Gastrocnemius medialis (tissue), 4 donors: ENCODE measurements around the gene AARS2. TPM values are rescaled to one million over a fixed set of nuclear protein-coding genes. Genes with fewer than 3 reads are reported as not detected.

Source experiments
- ATAC-seq, 2 donors: fragments of 150-250 bp; one replicate each; pipeline ENCODE4 v1.9.1; 2016
- DNase-seq, 2 donors: peaks; one replicate each; pipeline ENCODE4 v3.0.0-alpha.2; 2019
- H3K27ac ChIP-seq, 4 donors: fragments of 200-600 bp; sonication (generic); 1 replicate in 1 of 4; 2 replicates in 3 of 4; pipeline ENCODE4 v1.5.1; 2016 to 2018; ENCODE audit warnings: mild to moderate bottlenecking in 2 of 4, moderate library complexity in 1 of 4
- H3K27me3 ChIP-seq, 3 donors: fragments of 200-600 bp; sonication (generic) in 2 of 3; 1 replicate in 1 of 3; 2 replicates in 2 of 3; pipeline versions ENCODE4 v1.5.1 to v1.6.0; 2016 to 2019; ENCODE audit warnings: mild to moderate bottlenecking in 1 of 3, moderate library complexity in 1 of 3
- H3K36me3 ChIP-seq, 2 donors: fragments of 200-600 bp; sonication (generic) in 1 of 2; one replicate each; pipeline ENCODE4 v1.5.1; 2017 to 2018
- H3K4me1 ChIP-seq, 2 donors: fragments of 200-600 bp; sonication (generic) in 1 of 2; one replicate each; pipeline ENCODE4 v1.5.1; 2016 to 2017; ENCODE audit warnings: mild to moderate bottlenecking in 2 of 2
- H3K4me3 ChIP-seq, 4 donors: fragments of 200-600 bp; sonication (generic) in 3 of 4; 1 replicate in 1 of 4; 2 replicates in 3 of 4; pipeline ENCODE4 v1.5.1; 2016 to 2019; ENCODE audit warnings: mild to moderate bottlenecking in 2 of 4
- H3K9me3 ChIP-seq, 3 donors: fragments of 200-600 bp; sonication (generic) in 2 of 3; 1 replicate in 1 of 3; 2 replicates in 2 of 3; pipeline ENCODE4 v1.5.1; 2016 to 2019
- POLR2A ChIP-seq, 2 donors: fragments of 450-650 bp; IDR thresholded peaks; one replicate each; pipeline ENCODE4 v1.6.1; 2017; ENCODE audit warnings: antibody characterized with exemption in 2 of 2, mild to moderate bottlenecking in 2 of 2, moderate library complexity in 2 of 2
- in situ Hi-C, 4 donors: fragments of 200-750 bp; cut with MboI; loops; one replicate each; pipeline versions ENCODE4 v1.15.0 to v1.8.0; 2017; ENCODE audit warnings: low sequenced_read_pairs in 4 of 4
- intact Hi-C: fragments of 100-400 bp; cut with DNase I; formaldehyde crosslinking; loops from one replicate; pipeline ENCODE4 v1.15.1; 2023; ENCODE audit warnings: low total_unique reads
- total RNA-seq, 4 donors: library from RNA; depleted of rRNA; stranded (reverse); fragments of >200 nt; gene quantifications; one replicate each; pipeline versions ENCODE4 v1.1.0 to v1.2.3, GENCODE V29; 2016
- TF ChIP-seq, protein P1 (sequence below), 5 experiments: fragments of 450-650 bp in 3 of 5; fragments of 200-600 bp in 2 of 5; sonication (generic) in 2 of 5; IDR thresholded peaks in 4 of 5; conservative IDR thresholded peaks in 1 of 5; 1 replicate in 4 of 5; 2 replicates in 1 of 5; pipeline ENCODE4 v1.5.1; 2016 to 2019; ENCODE audit warnings: antibody characterized with exemption in 5 of 5, mild to moderate bottlenecking in 3 of 5, moderate library complexity in 3 of 5

AARS2 gene
- total RNA-seq, 4 donors from 2014 or later, result 3.9 to 6.3 (median 4.5) TPM

GRCh38 chr6:44258921-44259320 is 54.2 kb downstream of the AARS2 start:
- peaks cover 20 to 22% of the 10 kb centered on the region in 2 donors for H3K4me1 ChIP-seq
- no peak for DNase-seq
- no peak for ATAC-seq
- in situ Hi-C loops (no loop called here), intact Hi-C loops (no loop called here)
- H3K27ac ChIP-seq, result no peak overlapping the region
- H3K36me3 ChIP-seq, result peaks cover 1 to 18% of the 10 kb centered on the region in 2 donors
- no peak for TF ChIP-seq POLR2A (IDR thresholded peaks at IDR 0.05)
- TF ChIP-seq, protein P1, sequence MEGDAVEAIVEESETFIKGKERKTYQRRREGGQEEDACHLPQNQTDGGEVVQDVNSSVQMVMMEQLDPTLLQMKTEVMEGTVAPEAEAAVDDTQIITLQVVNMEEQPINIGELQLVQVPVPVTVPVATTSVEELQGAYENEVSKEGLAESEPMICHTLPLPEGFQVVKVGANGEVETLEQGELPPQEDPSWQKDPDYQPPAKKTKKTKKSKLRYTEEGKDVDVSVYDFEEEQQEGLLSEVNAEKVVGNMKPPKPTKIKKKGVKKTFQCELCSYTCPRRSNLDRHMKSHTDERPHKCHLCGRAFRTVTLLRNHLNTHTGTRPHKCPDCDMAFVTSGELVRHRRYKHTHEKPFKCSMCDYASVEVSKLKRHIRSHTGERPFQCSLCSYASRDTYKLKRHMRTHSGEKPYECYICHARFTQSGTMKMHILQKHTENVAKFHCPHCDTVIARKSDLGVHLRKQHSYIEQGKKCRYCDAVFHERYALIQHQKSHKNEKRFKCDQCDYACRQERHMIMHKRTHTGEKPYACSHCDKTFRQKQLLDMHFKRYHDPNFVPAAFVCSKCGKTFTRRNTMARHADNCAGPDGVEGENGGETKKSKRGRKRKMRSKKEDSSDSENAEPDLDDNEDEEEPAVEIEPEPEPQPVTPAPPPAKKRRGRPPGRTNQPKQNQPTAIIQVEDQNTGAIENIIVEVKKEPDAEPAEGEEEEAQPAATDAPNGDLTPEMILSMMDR (IDR thresholded peaks at IDR 0.05 in 4 of 5, conservative IDR thresholded peaks at IDR 0.05 in 1 of 5), result no peak
- no peaks in the 10 kb centered on the region for H3K9me3 ChIP-seq
- H3K27me3 ChIP-seq, result no peaks in the 10 kb centered on the region
- H3K4me3 ChIP-seq, result no peak overlapping the region

DNA sequence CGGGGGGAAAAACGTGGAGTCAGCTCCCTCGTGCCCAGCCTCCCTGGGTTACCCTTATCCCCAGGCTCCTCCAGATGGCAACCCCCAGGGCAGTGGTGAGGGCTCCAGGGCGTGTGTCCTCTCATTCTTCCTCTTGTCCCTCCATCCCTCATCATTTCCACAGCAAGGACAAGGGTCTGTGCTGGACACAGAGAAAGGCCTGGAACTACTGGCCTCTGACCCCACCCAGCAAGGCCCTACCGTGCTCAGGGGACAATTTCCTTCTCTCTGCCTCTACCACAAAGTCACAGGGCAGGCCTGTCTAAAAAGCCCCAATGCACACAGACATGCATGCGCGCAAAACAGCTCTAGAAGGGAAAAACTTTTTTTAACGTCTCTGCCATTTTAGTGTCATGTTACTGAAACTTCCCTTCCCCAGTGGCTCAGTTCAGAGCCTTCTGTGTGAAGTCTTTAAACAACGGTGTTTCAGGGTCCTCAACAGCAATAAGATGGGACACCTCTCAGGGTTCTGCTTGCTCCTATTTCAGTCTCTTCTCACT is 54.8 kb downstream of the AARS2 start:
- Histone ChIP-seq H3K36me3 (peaks cover 2 to 23% of the 10 kb centered on the region in 2 donors), H3K4me1 (peaks cover 15 to 17% of the 10 kb centered on the region in 2 donors), H3K4me3 (no peak overlapping the region), H3K27me3 (no peaks in the 10 kb centered on the region), H3K27ac (peak overlapping the region in 2 of 4 donors; percentile 91 to 97), H3K9me3 (no peaks in the 10 kb centered on the region)
- TF ChIP-seq POLR2A (IDR thresholded peaks at IDR 0.05), result no peak
- TF ChIP-seq, protein P1 (IDR thresholded peaks at IDR 0.05 in 4 of 5, conservative IDR thresholded peaks at IDR 0.05 in 1 of 5), result no peak
- intact Hi-C loops, result no loop called here
- in situ Hi-C loops, result no loop called here
- ATAC-seq (no peak), DNase-seq (no peak)

- TF ChIP-seq, protein P1 (IDR thresholded peaks at IDR 0.05 in 4 of 5, conservative IDR thresholded peaks at IDR 0.05 in 1 of 5), result peak in 1 of 5 experiments; percentile 6
- no peak for TF ChIP-seq POLR2A (IDR thresholded peaks at IDR 0.05)
- intact Hi-C loops, result loop anchor here (1.0 kb wide), 2 partner anchors 24 to 86 kb away; no protein-coding TSS in a partner anchor
- no peaks in the 10 kb centered on the region for H3K27me3 ChIP-seq
- H3K4me3 ChIP-seq, result peak overlapping the region; percentile 77 to 99 (median 88)
- in situ Hi-C loops, result no loop called here
- H3K36me3 ChIP-seq, result peaks cover 2 to 29% of the 10 kb centered on the region in 2 donors
- ATAC-seq (no peak), DNase-seq (no peak)
- H3K4me1 ChIP-seq, result peaks cover 9 to 12% of the 10 kb centered on the region in 2 donors
- no peaks in the 10 kb centered on the region for H3K9me3 ChIP-seq
- peak overlapping the region; percentile 87 to 97 (median 92) for H3K27ac ChIP-seq
Measured at GRCh38 chr6:44257753-44258324, 55.3 kb downstream of the AARS2 start.

DNA sequence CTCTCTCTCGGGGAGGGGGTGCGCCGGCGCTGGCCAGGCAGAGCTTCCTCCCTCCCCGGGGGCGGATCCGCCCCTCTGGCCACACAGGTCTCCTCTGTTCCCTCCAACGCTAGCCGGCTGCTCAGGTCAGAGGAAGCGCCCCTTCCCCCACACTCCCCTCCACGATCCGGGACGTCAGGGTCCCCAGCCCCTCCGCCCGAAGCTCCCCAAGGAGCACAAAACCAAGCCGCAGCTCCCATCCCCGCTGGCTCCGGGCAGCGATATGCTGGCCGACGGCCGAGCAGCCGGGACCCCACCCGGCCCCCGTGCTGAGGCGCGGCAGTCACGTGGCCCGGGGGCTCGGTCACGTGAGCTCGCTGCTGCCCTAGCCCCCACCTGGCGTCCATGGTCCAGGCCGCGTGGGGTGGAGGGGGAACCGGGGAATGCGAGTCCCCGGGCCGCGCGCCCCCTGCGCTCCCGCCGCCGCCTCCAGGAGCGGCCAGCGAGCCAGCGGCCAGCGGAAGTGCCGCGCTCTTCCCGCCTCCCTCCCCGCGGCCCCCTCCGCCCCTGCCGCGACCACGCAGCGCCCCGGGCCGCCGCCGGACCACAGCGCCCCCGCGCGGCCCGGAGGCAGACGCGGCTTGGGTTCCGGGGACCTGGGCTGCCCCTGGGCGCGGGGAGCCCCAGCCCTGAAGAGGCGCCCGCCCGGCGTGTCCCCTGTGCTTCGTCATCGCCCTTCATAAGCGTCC is 56.0 kb downstream of the AARS2 start, which contains the start of gene SLC35B2:
Gene SLC35B2 (minus strand): TSS at position 504 of the 728 bp plus-strand sequence. CDS start 118 bp downstream, at position 386.
- intact Hi-C loops, result loop anchor here (1.0 kb wide), 2 partner anchors 23 to 85 kb away; no protein-coding TSS in a partner anchor

More for the DNA sequence above, 56.0 kb downstream of the AARS2 start, which contains the start of gene SLC35B2:
- Histone ChIP-seq H3K27ac (peak within 1 kb of the TSS; percentile 87 to 97 (median 92)), H3K36me3 (peaks cover 2 to 35% of the 10 kb centered on the region in 2 donors), H3K9me3 (no peaks in the 10 kb centered on the region), H3K27me3 (no peaks in the 10 kb centered on the region), H3K4me1 (peaks cover 8 to 12% of the 10 kb centered on the region in 2 donors), H3K4me3 (peak within 1 kb of the TSS; percentile 77 to 99 (median 88))
- ATAC-seq (peak; percentile 73 to 81), DNase-seq (peak in 1 of 2 donors; percentile 58)
- TF ChIP-seq POLR2A (IDR thresholded peaks at IDR 0.05), result peak; percentile 75 to 77
- TF ChIP-seq, protein P1 (IDR thresholded peaks at IDR 0.05 in 4 of 5, conservative IDR thresholded peaks at IDR 0.05 in 1 of 5), result peak; percentile 54 to 99 (median 90)
- in situ Hi-C loops, result no loop called here
